BE2C (cell line): Measurements from ENCODE around the gene LIG3.

ENCODE experiments used
- DNase-seq: peaks from one replicate; pipeline ENCODE4 v3.0.0-alpha.2; 2020
- H3K27me3 ChIP-seq: fragments of 250-450 bp; sonication (Bioruptor Pico); 2 replicates; pipeline ENCODE4 v1.5.1; 2020; ENCODE audit warnings: mild to moderate bottlenecking
- H3K36me3 ChIP-seq: fragments of 250-450 bp; sonication (Bioruptor Pico); 2 replicates; pipeline ENCODE4 v1.5.1; 2020; ENCODE audit warnings: mild to moderate bottlenecking
- H3K4me1 ChIP-seq: fragments of 250-450 bp; sonication (Bioruptor Pico); 2 replicates; pipeline ENCODE4 v1.5.1; 2020
- H3K4me3 ChIP-seq: 2 replicates; pipeline ENCODE4 v1.5.1; 2011; ENCODE audit warnings: low read depth, low read length
- H3K9me3 ChIP-seq: fragments of 250-450 bp; sonication (Bioruptor Pico); 2 replicates; pipeline ENCODE4 v1.5.1; 2020
- TF ChIP-seq, protein P1 (sequence below): IDR thresholded peaks from 2 replicates; pipeline ENCODE4 v1.5.1; 2012; ENCODE audit warnings: mild to moderate bottlenecking, low read depth, low read length

Gene LIG3

DNA sequence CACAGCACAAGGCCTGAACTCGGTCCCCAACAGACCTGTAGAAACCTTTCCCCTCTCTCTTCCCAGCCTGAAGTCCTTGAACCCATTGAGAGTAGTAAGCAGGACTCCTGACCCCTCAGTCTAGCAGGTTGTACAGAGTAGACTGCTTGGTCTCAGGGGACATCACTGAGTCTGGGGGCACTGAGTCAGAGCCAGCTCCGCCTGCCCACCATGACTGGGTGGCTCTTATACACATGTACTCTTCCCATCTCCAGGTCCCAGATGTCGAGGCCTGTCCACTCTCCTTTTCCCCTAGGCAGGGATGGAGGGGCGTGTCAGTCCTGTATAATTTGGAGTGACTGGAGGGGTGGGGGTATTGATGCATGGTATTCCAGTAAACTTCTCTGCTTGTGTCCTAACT is 23.5 kb downstream of the LIG3 start:
- H3K9me3 ChIP-seq = no peaks in the 10 kb centered on the region
- no peak for DNase-seq
- peaks cover 66% of the 10 kb centered on the region for H3K36me3 ChIP-seq
- TF ChIP-seq, protein P1, sequence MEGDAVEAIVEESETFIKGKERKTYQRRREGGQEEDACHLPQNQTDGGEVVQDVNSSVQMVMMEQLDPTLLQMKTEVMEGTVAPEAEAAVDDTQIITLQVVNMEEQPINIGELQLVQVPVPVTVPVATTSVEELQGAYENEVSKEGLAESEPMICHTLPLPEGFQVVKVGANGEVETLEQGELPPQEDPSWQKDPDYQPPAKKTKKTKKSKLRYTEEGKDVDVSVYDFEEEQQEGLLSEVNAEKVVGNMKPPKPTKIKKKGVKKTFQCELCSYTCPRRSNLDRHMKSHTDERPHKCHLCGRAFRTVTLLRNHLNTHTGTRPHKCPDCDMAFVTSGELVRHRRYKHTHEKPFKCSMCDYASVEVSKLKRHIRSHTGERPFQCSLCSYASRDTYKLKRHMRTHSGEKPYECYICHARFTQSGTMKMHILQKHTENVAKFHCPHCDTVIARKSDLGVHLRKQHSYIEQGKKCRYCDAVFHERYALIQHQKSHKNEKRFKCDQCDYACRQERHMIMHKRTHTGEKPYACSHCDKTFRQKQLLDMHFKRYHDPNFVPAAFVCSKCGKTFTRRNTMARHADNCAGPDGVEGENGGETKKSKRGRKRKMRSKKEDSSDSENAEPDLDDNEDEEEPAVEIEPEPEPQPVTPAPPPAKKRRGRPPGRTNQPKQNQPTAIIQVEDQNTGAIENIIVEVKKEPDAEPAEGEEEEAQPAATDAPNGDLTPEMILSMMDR = no peak
- no peaks in the 10 kb centered on the region for H3K27me3 ChIP-seq
- no peaks in the 10 kb centered on the region for H3K4me1 ChIP-seq
- H3K4me3 ChIP-seq = no peak overlapping the region

DNA sequence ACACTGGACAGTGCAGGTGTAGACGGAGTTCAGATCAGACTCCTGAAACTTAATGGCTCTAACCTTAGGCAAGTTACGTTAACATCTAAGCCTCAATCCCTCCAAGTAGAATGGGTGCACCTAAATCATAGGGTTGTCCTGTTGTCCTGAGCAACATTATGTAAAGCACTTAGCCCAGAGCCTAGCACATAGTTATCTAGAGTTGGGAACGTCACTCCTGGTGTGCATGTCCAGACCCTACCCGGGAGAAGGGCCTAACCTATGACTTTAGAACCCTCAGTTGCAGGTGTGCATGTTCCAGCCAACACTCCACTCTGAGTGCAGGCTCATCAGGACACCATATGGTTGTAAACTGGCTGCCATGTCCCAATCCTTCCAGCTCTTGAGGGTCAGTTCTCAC is 26.0 kb downstream of the LIG3 start:
- peaks cover 46% of the 10 kb centered on the region for H3K36me3 ChIP-seq

DNA sequence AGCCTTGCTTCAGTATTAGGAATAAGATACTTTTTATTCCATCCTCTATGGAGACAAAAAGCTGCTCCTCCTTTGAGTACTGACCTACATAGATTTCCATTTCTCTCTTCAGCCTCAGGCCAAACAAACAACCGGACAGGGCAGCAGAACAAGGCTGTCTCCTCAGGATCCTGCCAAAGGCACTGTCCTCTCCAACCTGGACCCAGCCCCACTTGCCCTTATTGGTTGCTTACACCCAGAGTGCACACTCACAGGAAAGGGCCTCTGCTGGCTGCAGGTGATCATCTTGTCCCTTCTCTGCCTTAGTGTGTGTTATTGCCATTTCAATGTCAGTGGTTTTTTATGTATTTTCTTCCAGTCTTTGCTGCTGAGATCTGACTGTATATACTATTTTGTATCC is 26.6 kb downstream of the LIG3 start:
- Histone ChIP-seq H3K9me3 (no peaks in the 10 kb centered on the region), H3K36me3 (peaks cover 40% of the 10 kb centered on the region), H3K4me3 (no peak overlapping the region), H3K4me1 (peaks cover 2% of the 10 kb centered on the region; the same call in 1 of the 2 replicates), H3K27me3 (no peaks in the 10 kb centered on the region)
- TF ChIP-seq, protein P1 = no peak
- DNase-seq = no peak

More for the DNA sequence above, 26.0 kb downstream of the LIG3 start:
- no peak for DNase-seq
- Histone ChIP-seq H3K4me3 (no peak overlapping the region), H3K4me1 (no peaks in the 10 kb centered on the region), H3K9me3 (no peaks in the 10 kb centered on the region), H3K27me3 (no peaks in the 10 kb centered on the region)
- TF ChIP-seq, protein P1 = no peak

DNA sequence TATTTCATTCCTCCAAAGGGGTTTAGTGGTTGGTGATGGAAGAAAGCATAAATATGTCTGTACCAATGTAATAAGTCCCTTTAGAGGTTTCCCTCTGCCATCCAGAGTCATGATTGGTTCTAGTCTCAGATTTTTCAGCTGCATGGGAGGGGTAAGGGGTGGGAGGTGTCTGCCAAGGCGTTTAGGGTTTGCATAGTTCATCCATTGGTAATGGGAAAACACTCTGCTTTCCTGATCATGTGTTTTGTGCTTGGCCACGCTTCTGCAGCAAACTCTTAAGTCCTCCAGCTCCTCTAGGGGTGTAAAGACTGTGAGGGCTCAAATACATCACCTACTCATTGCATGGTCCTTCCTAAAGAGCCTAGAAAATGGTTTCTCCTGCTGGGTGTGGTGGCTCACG is 29.8 kb downstream of the LIG3 start:
- no peaks in the 10 kb centered on the region for H3K27me3 ChIP-seq
- H3K36me3 ChIP-seq = peaks cover 19% of the 10 kb centered on the region
- DNase-seq = no peak
- no peaks in the 10 kb centered on the region for H3K9me3 ChIP-seq
- H3K4me1 ChIP-seq = peaks cover 3% of the 10 kb centered on the region; the same call in 1 of the 2 replicates
- H3K4me3 ChIP-seq = no peak overlapping the region
- TF ChIP-seq, protein P1 = no peak

DNA sequence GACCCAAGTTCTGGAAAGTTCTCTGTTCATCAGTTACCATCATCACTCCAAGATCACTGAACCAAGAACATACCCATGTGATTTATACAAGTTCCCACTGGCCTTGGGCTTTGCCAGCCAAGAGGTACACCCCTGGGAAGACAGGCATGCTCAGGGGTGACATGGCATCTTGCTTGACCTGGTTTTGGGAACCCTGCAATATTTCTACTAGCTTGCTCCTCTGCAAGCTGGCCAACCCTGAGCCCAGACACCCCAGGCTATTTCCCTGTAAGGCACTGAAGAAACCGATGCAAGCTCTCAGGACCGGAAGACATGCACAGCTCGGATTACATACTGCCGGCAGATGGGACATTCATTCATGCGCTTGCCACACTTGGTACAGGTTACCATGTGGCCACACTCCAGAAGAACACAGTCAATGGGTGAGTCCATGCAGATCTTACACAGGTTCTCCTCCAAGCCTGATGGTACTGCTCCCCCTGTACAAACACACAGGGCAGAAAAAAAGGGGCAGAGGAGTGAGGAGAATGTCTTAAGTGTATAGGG is 31.4 kb downstream of the LIG3 start:
- H3K9me3 ChIP-seq = no peaks in the 10 kb centered on the region
- no peak for DNase-seq
- H3K27me3 ChIP-seq = no peaks in the 10 kb centered on the region
- peaks cover 14% of the 10 kb centered on the region for H3K36me3 ChIP-seq
- no peak overlapping the region for H3K4me3 ChIP-seq
- TF ChIP-seq, protein P1 = no peak
- H3K4me1 ChIP-seq = peaks cover 3% of the 10 kb centered on the region; the same call in 1 of the 2 replicates

DNA sequence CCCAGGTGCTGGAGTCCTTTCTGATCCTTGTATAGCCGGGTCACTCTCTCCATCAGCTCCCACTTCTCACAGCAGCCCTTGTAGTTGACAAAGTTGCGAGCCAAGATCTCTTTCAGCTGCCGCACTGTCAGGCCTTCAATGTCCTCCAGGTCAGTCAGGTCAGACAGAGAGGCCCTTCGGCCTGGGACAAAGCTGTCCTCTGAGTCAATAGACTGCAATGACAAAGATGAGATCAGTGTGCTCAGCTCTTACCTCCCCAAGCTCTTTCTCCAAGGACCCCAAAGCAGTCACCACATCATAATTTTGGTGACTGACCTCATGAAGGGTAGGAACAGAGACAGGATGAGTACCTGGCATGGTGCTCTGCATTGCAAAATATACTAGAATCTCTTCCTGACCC is 36.1 kb downstream of the LIG3 start:
- H3K9me3 ChIP-seq = no peaks in the 10 kb centered on the region
- no peaks in the 10 kb centered on the region for H3K27me3 ChIP-seq
- no peak overlapping the region for H3K4me3 ChIP-seq
- TF ChIP-seq, protein P1 = no peak
- no peak for DNase-seq
- H3K4me1 ChIP-seq = peaks cover 3% of the 10 kb centered on the region; the same call in 1 of the 2 replicates
- no peaks in the 10 kb centered on the region for H3K36me3 ChIP-seq
